ENCODE data around the gene CLDN8.

CLDN8 gene

DNA sequence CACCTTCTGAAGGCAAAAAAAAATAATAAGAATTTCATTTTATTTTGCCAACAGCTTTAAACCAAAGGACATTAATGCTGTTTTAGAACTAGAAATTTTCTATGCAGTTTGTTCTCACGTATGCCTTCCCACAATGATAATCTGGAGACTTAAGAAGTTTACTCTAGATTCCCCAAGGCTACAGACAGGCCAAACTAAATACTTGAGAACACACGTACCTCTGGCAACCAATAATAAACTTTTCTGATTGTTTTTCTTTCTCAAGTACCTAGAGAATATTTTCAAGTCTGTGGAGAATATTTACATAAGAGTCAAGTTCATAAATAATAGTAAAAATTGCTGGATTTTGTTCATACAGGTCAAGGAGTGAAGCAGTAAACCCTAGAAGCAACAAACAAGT is 15.9 kb downstream of the CLDN8 start:
- DNase-seq (ENCODE audit: low read depth) = no peak

DNA sequence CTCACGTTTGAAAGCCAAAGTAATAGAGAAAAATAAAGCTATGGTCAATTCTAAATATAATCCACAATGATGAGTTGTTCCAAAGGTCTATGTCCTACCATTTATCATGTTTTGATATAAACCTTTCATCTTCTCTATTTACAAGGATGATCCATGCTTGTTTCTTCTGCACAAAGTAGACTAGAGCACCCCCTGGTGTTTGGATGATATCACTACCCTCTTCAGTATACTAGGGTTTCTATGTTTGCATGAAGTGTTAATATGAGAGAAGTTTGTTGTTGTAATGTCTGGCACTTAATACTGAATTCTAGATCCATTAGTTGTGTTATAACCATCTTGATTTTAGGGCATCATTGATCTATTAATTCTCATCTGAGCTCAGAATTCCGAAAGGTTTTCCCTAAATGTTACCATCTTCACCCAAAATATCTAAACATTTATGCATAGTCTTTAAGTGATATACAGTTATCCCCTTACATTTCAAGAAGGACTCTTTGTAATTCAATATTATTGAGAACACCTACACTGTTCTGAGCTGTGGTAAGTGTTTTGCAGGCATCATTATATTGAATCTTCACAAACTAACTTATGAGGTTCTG is 21.1 kb downstream of the CLDN8 start:
- DNase-seq (ENCODE audit: low read depth) = peak; percentile 20

DNA sequence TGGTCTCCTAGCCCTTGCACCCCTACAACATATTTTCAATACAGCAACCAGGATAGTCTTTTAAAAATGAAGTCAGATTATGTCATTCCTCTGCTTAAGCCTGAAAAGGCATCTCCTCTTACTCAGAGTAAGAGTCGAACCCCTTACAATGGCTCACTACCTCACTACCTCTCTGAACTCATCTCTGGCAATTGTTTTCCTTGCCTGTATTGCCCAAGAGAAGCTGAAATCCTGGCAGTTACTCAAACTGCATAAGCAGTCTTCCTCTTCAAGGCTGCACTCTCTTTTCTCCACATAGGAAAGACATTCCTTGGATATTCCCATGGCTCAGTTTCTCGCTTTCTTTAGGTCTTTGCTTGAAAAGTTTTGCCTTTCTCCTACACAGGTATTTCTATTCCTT is 22.7 kb downstream of the CLDN8 start:
- DNase-seq (ENCODE audit: low read depth) = no peak

DNA sequence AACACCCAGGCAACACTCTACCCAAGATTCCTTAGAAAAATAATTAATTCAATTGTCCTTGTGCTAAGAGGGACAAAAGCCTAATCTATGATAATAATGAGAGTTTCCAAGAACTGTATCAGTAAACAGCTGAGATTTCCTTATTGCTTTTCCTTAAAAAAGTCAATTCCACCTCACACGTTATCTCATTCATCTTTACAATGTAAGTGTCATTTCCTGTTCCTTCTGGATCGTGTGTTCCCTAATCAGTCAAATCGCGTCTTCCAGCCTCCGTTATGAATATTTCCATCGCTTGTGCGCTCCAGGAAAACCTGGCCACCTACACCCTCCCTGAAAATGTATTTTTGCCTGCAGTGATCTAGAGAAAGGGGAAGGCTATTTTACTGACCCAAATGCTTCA is 25.3 kb downstream of the CLDN8 start:
- DNase-seq (ENCODE audit: low read depth) = no peak

DNA sequence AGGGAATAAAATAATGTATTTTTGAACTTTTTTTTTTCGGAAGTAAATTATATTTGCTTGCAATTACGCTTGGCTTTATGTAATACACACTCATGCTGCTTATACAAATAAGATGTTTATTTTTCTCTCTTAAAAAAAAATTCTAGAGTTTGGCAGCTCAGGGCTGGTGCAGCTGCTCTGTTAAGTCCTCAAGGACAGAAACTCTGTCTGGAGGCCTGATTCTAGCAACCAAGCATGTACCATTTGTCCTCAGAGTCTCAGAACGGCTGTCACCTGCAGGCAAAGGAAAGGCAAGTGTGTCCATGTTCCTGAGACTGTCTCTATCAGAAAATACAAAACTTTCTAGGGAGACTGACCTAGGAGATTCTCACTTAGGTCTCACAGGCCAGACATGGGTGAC is 26.1 kb downstream of the CLDN8 start:
- no peak for DNase-seq (ENCODE audit: low read depth)

DNA sequence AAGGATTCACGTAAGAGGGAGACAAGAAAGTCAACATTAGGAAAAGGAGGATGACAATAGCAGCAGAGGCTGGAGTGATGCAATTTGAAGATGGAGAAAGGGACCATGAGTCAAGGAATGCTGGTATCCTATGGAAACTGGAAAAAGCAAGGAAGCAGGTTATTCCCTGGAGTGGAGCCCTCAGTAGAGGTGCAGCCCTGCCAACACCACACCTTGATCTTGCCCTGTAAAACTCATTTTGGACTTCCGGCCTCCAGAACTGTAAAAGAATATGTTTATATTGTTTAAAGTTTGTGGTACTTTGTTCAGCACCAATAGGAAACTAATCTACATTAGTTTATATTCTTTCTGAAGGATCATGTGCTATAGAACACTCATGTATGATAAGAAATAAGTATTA is 29.7 kb downstream of the CLDN8 start:
- DNase-seq (ENCODE audit: low read depth) = no peak

DNA sequence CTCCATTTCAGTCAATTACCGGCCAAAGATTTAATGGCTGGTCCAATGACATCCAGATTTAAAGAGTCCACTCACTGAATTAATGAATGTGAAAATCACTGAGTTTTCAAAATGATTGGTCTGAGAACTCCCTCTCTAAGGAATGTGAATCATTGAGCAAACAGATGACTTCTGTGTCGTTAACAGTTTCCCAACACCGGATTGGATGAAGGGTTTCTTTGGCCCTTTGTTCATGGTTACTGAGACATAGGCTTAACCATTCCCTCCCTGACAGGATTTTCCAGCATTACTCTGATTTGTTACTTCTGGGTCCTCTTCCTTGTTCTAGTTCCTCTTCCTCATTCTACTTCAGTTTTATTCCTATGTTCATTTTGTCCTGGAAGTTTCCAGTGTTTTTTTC is 47.8 kb downstream of the CLDN8 start:
- DNase-seq (ENCODE audit: low read depth) = no peak

DNA sequence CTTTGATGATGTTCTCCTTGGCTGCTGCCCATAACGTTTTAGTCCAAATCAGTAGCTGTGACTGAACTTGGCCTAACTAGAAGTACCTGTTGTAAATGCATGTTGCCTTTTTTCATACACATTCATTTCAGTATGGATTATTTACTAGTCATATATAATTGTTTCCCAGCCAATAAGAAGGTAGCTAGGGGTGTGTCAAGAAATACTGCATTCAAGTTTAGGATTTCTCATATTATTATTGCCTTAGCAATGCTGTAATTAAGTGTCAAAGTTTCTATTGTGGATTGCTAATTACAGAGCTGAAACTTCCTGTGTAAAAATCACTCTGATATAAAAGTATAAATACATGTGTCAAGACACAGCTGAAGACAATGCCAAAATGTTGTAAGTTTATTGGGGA is 49.2 kb downstream of the CLDN8 start, which contains the start of gene CLDN17:
CLDN17 (minus strand) TSS at position 101 of the 400 bp plus-strand sequence. CDS start 188 bp downstream, outside the sequence.
- DNase-seq (ENCODE audit: low read depth) = no peak

DNA sequence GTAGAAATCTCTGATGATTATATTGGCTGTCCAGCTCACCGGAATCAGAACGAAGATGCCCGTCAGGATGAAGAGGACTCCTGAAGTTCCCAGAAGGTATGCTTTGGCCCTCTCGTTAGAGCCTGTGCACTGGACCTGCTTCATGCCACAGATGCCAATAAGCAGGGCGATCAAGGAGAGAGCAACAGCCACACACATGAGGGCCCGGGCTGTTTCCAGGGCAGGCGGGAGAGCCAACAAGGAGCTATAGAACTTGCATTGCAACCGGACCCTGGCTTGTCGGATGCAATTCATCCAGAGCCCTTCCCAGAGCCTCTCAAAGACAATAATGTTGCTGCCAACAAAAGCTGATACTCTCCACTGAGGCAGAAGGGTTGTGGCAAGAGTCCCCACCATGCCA is 49.7 kb downstream of the CLDN8 start:
- DNase-seq (ENCODE audit: low read depth) = no peak

DNA sequence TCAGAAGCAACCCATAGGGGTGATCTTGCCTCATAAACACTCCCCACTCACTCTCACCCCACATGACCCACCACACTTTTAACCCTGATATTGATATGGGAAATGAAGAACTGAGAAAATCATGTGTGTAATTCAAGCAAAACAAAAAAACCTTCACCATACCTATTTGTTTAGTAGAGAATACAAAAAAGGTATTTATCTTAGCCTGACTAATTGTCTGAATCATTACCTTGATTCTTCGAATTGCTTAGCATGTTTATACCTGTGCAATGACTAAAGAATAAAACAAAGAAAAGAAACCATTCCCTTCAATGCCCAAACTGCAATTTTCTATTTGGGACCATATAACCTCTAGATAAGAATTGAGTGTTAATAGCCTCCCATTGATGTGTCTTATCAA is 51.1 kb downstream of the CLDN8 start:
- no peak for DNase-seq (ENCODE audit: low read depth)

All from fibroblast of the conjunctiva (primary cell).